AG04449 (cell line): ENCODE measurements around the gene OR2B2.
"Not testable (repeated sequence)": the region's sequence is repeated elsewhere in the genome, so short reads cannot be mapped to it uniquely, and the experiment has no call there.

Experiments used
- CTCF ChIA-PET: fragments of 350-600 bp; formaldehyde crosslinking; extraction: SDS; loops from one replicate; lab custom pipeline; 2021; ENCODE audit warnings: antibody characterized with exemption; lab: Yijun Ruan, JAX
- POLR2A ChIA-PET: fragments of 400-600, 350-600 bp; formaldehyde crosslinking; extraction: SDS; loops from one replicate; lab custom pipeline; 2020; ENCODE audit warnings: antibody characterized with exemption, inconsistent platforms; lab: Yijun Ruan, JAX
- DNase-seq: peaks from one replicate; pipeline ENCODE4 v3.0.0-alpha.2; 2010; ENCODE audit warnings: low read depth, low spot score
- H3K4me3 ChIP-seq: 2 replicates; pipeline ENCODE4 v1.5.1; 2011; ENCODE audit warnings: low read depth, mild to moderate bottlenecking, control low read depth, low read length
- CTCF ChIP-seq: IDR thresholded peaks from one replicate; pipeline ENCODE4 v1.5.1; 2011; ENCODE audit warnings: mild to moderate bottlenecking, moderate library complexity, low read length, control low read depth, inconsistent platforms; ENCODE audit not compliant: insufficient read depth; ENCODE audit errors: missing control alignments

Gene OR2B2

GRCh38 chr6:27911956-27912446, at the start of gene OR2B2:
OR2B2 (minus strand) TSS chr6:27912396; CDS start chr6:27912319, 77 bp downstream.
- TF ChIP-seq CTCF = no peak
- ChIA-PET POLR2A (no interaction called here), CTCF (no interaction called here)
- DNase-seq = no peak
- no peak within 1 kb of the TSS for H3K4me3 ChIP-seq

GRCh38 chr6:27957516-27957915, 45.3 kb upstream of the OR2B2 start:
- DNase-seq = no peak
- POLR2A ChIA-PET = no interaction called here
- H3K4me3 ChIP-seq = no peak overlapping the region
- CTCF ChIA-PET = interaction anchor here (0.7 kb wide), 1 partner anchor 184 kb away, joined by 3 read pairs; the partner anchor contains the start of gene ZKSCAN8
- TF ChIP-seq CTCF = no peak

GRCh38 chr6:27956941-27957340, 44.7 kb upstream of the OR2B2 start, which contains the start of gene OR2B6:
OR2B6 (plus strand) TSS chr6:27957241; CDS start chr6:27957241, 0 bp downstream.
- POLR2A ChIA-PET = no interaction called here
- no peak for DNase-seq
- CTCF ChIA-PET = no interaction called here
- H3K4me3 ChIP-seq = no peak within 1 kb of the TSS
- no peak for TF ChIP-seq CTCF

GRCh38 chr6:27951040-27951439, 38.8 kb upstream of the OR2B2 start:
- no peak overlapping the region for H3K4me3 ChIP-seq
- POLR2A ChIA-PET = no interaction called here
- DNase-seq = no peak
- CTCF ChIA-PET = no interaction called here
- no peak for TF ChIP-seq CTCF

GRCh38 chr6:27948237-27948636, 36.0 kb upstream of the OR2B2 start:
- CTCF ChIA-PET = no interaction called here
- TF ChIP-seq CTCF = no peak
- H3K4me3 ChIP-seq = no peak overlapping the region
- DNase-seq = no peak
- POLR2A ChIA-PET = no interaction called here

- H3K4me3 ChIP-seq, POLR2A ChIA-PET, DNase-seq, CTCF ChIA-PET: not testable (repeated sequence)
These were observed 30.9 kb upstream of the OR2B2 start for GRCh38 chr6:27943072-27943471.

GRCh38 chr6:27940766-27941165, 28.6 kb upstream of the OR2B2 start:
- POLR2A ChIA-PET = no interaction called here
- CTCF ChIA-PET = no interaction called here
- TF ChIP-seq CTCF = no peak
- DNase-seq = no peak
- H3K4me3 ChIP-seq = no peak overlapping the region
